Measurements from ENCODE around the gene UFSP2. TPM values are rescaled to one million over a fixed set of nuclear protein-coding genes. Genes with fewer than 3 reads are reported as not detected.
A peak's percentile ranks its signal among the peaks of the same experiment; 100 is the strongest.

UFSP2 gene
- total RNA-seq, 2 donors from 2014 or later = 35.1 to 44.7 TPM

- H3K4me1 ChIP-seq (ENCODE audit: control insufficient read depth in 1 of 2, low read depth in 2 of 2) = peaks cover 13 to 36% of the 10 kb centered on the region in 2 donors
- H3K9me3 ChIP-seq = no peaks in the 10 kb centered on the region
- ATAC-seq (ENCODE audit: insufficient number of reproducible peaks, low FRiP score, low read depth) (no peak), DNase-seq (ENCODE audit: low spot score) (no peak)
- TF ChIP-seq CTCF (IDR thresholded peaks at IDR 0.05) = no peak
- H3K27ac ChIP-seq = peak overlapping the region; percentile 7 to 79
- H3K36me3 ChIP-seq = no peaks in the 10 kb centered on the region
- no peak overlapping the region for H3K4me3 ChIP-seq
- H3K27me3 ChIP-seq (replicated peaks; ENCODE audit: insufficient read depth) = no peaks in the 10 kb centered on the region
Measured at GRCh38 chr4:185404031-185404430, 21.7 kb downstream of the UFSP2 start.

- Histone ChIP-seq H3K27ac (peak overlapping the region; percentile 90 to 98), H3K4me1 (ENCODE audit: control insufficient read depth in 1 of 2, low read depth in 2 of 2) (peaks cover 18 to 57% of the 10 kb centered on the region in 2 donors), H3K27me3 (replicated peaks; ENCODE audit: insufficient read depth) (no peaks in the 10 kb centered on the region), H3K9me3 (no peaks in the 10 kb centered on the region), H3K4me3 (peak overlapping the region; percentile 95), H3K36me3 (no peaks in the 10 kb centered on the region)
- no peak for DNase-seq (ENCODE audit: low spot score)
- TF ChIP-seq CTCF (IDR thresholded peaks at IDR 0.05) = no peak
- no peak for ATAC-seq (ENCODE audit: insufficient number of reproducible peaks, low FRiP score, low read depth)
Measured at GRCh38 chr4:185399466-185399865, 26.3 kb downstream of the UFSP2 start.

- H3K27me3 ChIP-seq (replicated peaks; ENCODE audit: insufficient read depth) = no peaks in the 10 kb centered on the region
- H3K4me3 ChIP-seq = peak overlapping the region; percentile 95
- no peak for ATAC-seq (ENCODE audit: insufficient number of reproducible peaks, low FRiP score, low read depth)
- H3K9me3 ChIP-seq = no peaks in the 10 kb centered on the region
- no peak for DNase-seq (ENCODE audit: low spot score)
- peaks cover 18 to 57% of the 10 kb centered on the region in 2 donors for H3K4me1 ChIP-seq (ENCODE audit: control insufficient read depth in 1 of 2, low read depth in 2 of 2)
- no peaks in the 10 kb centered on the region for H3K36me3 ChIP-seq
- peak overlapping the region; percentile 90 to 98 for H3K27ac ChIP-seq
- no peak for TF ChIP-seq CTCF (IDR thresholded peaks at IDR 0.05)
Measured at GRCh38 chr4:185398618-185399017, 27.1 kb downstream of the UFSP2 start.

- Histone ChIP-seq H3K9me3 (no peaks in the 10 kb centered on the region), H3K27ac (peak within 1 kb of the TSS; percentile 98), H3K27me3 (replicated peaks; ENCODE audit: insufficient read depth) (no peaks in the 10 kb centered on the region), H3K4me1 (ENCODE audit: control insufficient read depth in 1 of 2, low read depth in 2 of 2) (peaks cover 9 to 41% of the 10 kb centered on the region in 2 donors), H3K4me3 (peak within 1 kb of the TSS; percentile 95), H3K36me3 (no peaks in the 10 kb centered on the region)
- ATAC-seq (ENCODE audit: insufficient number of reproducible peaks, low FRiP score, low read depth) = peak; percentile 13
- peak; percentile 30 for TF ChIP-seq CTCF (IDR thresholded peaks at IDR 0.05)
- DNase-seq (ENCODE audit: low spot score) = no peak
Measured at GRCh38 chr4:185396724-185397385, 28.9 kb downstream of the UFSP2 start, which contains the start of gene ANKRD37. Gene ANKRD37, plus strand, starts transcription at chr4:185396841. Its CDS starts 83 bp downstream, at chr4:185396924.

- no peaks in the 10 kb centered on the region for H3K27me3 ChIP-seq (replicated peaks; ENCODE audit: insufficient read depth)
- H3K27ac ChIP-seq = peak overlapping the region; percentile 98
- H3K4me3 ChIP-seq = peak overlapping the region; percentile 95
- ATAC-seq (ENCODE audit: insufficient number of reproducible peaks, low FRiP score, low read depth) = peak; percentile 87
- no peaks in the 10 kb centered on the region for H3K9me3 ChIP-seq
- H3K36me3 ChIP-seq = no peaks in the 10 kb centered on the region
- peaks cover 9 to 34% of the 10 kb centered on the region in 2 donors for H3K4me1 ChIP-seq (ENCODE audit: control insufficient read depth in 1 of 2, low read depth in 2 of 2)
- no peak for TF ChIP-seq CTCF (IDR thresholded peaks at IDR 0.05)
- peak; percentile 80 for DNase-seq (ENCODE audit: low spot score)
Measured at GRCh38 chr4:185395956-185396723, 29.6 kb downstream of the UFSP2 start.

Data from thoracic aorta (tissue), 2 donors.